HepG2 (cell line): ENCODE measurements around the gene PDZRN4.

ENCODE experiments used
- EED ChIP-seq: sonication (generic); formaldehyde crosslinking; IDR thresholded peaks from 2 replicates; pipeline ENCODE4 v1.5.0; 2020; ENCODE audit warnings: mild to moderate bottlenecking, missing genetic modification reagents
- SRSF1 ChIP-seq: fragments of 200-400 bp; formaldehyde crosslinking; optimal IDR thresholded peaks from 2 replicates; pipeline ENCODE3; 2017; ENCODE audit warnings: mild to moderate bottlenecking, low read depth, low read length, moderate library complexity
- ZNF737 ChIP-seq: sonication (generic); formaldehyde crosslinking; IDR thresholded peaks from 2 replicates; pipeline ENCODE4 v1.5.0; 2020; ENCODE audit warnings: missing genetic modification reagents, mild to moderate bottlenecking, borderline replicate concordance

DNA sequence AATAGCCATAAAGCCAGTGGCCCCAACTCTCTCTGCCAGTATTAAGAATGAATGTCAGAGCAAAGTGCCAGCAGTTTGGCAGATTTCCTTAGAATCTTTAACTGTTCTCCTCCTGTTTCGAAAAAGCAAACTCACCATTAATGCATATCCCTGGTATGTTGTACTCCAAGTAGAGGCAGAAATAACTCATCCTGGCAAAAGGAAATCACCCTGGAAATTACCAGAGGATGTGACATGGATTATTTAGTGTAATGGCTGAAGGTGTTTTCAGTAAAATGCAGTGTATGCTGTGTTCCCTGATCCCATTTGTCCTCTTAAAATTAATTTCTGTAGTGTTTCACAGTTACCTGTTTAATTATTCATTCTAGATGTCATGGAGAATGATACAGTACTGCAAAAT lies 105.3 kb downstream of the PDZRN4 start:
- TF ChIP-seq ZNF737 (CRISPR knock-in tag) (no peak), SRSF1 (no peak), EED (CRISPR knock-in tag) (no peak)
